Gastrocnemius medialis (tissue), 4 donors: ENCODE measurements around the gene ZDHHC14.

ENCODE experiments used
- CTCF ChIP-seq, 5 experiments: fragments of 450-650 bp in 3 of 5; fragments of 200-600 bp in 2 of 5; sonication (generic) in 2 of 5; IDR thresholded peaks in 4 of 5; conservative IDR thresholded peaks in 1 of 5; 1 replicate in 4 of 5; 2 replicates in 1 of 5; pipeline ENCODE4 v1.5.1; 2016 to 2019; ENCODE audit warnings: antibody characterized with exemption in 5 of 5, mild to moderate bottlenecking in 3 of 5, moderate library complexity in 3 of 5
- POLR2A ChIP-seq, 2 donors: fragments of 450-650 bp; IDR thresholded peaks; one replicate each; pipeline ENCODE4 v1.6.1; 2017; ENCODE audit warnings: antibody characterized with exemption in 2 of 2, mild to moderate bottlenecking in 2 of 2, moderate library complexity in 2 of 2

DNA sequence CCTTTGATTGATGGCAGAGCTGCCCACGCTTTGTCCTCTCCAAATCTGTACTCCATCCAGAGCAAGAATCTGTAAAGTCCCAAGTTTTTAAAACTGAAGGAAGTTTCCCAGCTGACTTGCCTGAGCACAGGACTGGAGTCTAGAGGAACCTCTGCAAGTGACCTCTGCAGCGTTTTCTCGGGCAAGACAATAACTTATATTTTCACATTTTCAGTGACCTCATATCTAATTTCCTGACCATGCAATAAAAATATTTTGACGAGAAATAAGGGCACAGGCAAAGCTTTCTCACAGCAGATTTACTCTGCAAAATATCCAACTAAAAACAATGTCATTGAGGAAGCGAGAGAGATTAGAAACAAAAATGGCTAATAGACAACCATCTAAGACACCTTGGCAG, 256.5 kb downstream of the ZDHHC14 start:
- TF ChIP-seq CTCF (IDR thresholded peaks at IDR 0.05 in 4 of 5, conservative IDR thresholded peaks at IDR 0.05 in 1 of 5) (no peak), POLR2A (IDR thresholded peaks at IDR 0.05) (no peak)
